Neuron (in vitro differentiated cells): Measurements from ENCODE around the gene GPR15LG.

Experiments used
- H2AFZ ChIP-seq: one replicate; pipeline ENCODE4 v1.6.1; 2013; ENCODE audit warnings: low read depth, mild to moderate bottlenecking, inconsistent platforms, low read length, moderate library complexity
- H3K27me3 ChIP-seq: one replicate; pipeline ENCODE4 v1.6.1; 2013; ENCODE audit warnings: low read length; ENCODE audit not compliant: insufficient read depth
- H3K36me3 ChIP-seq: one replicate; pipeline ENCODE4 v1.6.1; 2013; ENCODE audit warnings: low read length; ENCODE audit not compliant: insufficient read depth
- H3K4me1 ChIP-seq: one replicate; pipeline ENCODE4 v1.6.1; 2013; ENCODE audit warnings: low read length; ENCODE audit not compliant: insufficient read depth
- H3K4me3 ChIP-seq: 2 replicates; pipeline ENCODE4 v1.5.1; 2013; ENCODE audit warnings: mild to moderate bottlenecking, low read length, moderate library complexity
- H3K9me3 ChIP-seq: one replicate; pipeline ENCODE4 v1.6.1; 2013; ENCODE audit warnings: low read length

Gene GPR15LG

DNA sequence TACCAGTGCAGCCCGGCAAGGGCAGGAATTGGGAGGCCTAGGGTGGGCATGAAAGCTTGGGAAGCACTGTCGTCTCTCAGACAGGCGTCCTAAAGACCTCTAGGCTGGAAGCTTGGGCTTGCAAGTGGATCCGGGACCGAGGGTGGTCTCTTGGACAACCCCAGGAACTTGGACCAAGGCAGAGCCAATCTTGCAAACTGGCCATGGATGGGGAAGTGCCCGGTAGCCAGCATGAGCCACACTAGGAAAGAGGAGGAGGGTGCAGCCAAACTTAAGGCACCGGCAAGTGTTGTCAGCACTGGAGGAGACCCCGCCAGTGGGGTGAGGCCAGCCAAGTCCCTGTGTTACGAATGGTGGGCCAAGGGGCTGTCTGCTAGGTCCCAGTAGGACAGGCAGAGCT, 43.2 kb downstream of the GPR15LG start:
- Histone ChIP-seq H3K36me3 (no peaks in the 10 kb centered on the region), H3K27me3 (peaks cover 8% of the 10 kb centered on the region), H3K9me3 (no peaks in the 10 kb centered on the region)

DNA sequence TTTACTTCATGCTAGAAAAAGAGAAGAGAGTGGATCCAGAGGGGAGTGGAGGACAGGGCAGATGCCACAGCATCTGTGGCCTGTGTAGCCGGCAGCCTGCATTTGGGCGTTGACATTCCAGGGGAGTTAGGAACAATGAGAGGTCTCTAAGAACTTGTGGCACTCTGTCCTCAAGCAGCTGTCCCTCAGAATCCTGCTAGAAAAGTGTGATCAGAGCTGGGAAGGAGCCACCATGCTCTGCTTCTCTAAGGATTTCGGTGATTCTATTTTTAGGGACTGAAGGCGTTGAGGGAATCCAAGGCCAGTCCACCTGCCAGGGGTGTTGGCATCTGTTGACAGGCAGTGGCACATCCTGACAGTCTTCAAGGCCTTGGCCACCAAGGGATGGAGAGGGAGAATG, 44.1 kb downstream of the GPR15LG start:
- Histone ChIP-seq H3K9me3 (no peaks in the 10 kb centered on the region), H3K36me3 (no peaks in the 10 kb centered on the region), H3K27me3 (peaks cover 8% of the 10 kb centered on the region), H3K4me1 (no peaks in the 10 kb centered on the region), H2AFZ (no peak overlapping the region), H3K4me3 (no peak overlapping the region)

More for the DNA sequence above, 43.2 kb downstream of the GPR15LG start:
- Histone ChIP-seq H3K4me1 (no peaks in the 10 kb centered on the region), H2AFZ (no peak overlapping the region), H3K4me3 (no peak overlapping the region)

DNA sequence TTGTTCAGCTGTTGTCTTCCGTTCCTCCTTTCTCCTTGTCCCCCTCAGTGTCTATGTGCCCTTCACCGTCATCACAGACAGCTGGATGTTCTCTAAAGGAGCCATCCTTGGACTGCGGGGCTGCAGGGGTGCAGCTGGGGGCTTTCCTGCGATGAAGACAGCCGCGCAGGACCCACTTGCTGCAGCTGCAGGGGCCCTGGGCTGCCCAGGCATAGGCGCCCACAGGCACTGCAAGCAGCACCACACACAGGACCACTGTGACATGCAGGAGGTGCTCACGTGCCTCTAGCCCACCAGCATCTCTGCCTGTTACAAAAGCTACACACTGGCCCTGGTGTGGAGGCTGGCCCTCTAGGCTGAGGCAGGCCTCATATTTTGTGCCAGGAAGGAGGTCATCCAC, 48.3 kb downstream of the GPR15LG start:
- Histone ChIP-seq H3K4me1 (no peaks in the 10 kb centered on the region), H3K27me3 (peaks cover 10% of the 10 kb centered on the region), H3K36me3 (no peaks in the 10 kb centered on the region), H3K9me3 (no peaks in the 10 kb centered on the region), H3K4me3 (no peak overlapping the region), H2AFZ (no peak overlapping the region)

DNA sequence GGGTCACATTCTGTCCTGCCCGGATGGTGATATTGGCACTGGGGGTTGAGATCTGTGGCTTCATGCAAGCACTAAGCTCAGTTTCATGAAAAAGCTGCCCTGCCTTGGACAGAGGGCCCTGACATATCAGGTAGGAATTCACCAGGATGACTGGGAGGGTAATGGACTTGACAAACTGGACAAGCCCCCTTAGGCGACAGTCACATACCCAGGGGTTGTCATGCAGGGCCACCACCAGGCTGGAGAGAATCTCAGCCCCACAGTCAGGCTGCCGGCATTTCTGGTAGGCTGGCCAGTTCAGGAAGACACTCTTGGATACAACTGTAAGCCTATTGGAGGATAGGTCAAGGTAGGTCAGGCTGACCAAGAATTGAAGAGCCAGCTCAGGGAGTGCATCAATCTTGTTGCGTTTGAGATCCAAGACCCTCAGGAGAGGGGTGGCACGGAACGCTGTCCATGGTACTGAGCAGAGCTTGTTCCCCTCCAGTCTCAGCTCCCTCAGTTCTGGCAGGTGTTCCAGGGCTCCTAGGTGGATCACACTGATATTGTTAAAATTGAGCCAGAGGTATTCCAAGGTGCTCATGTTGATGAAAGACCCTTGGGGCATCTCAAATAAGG, 50.9 kb downstream of the GPR15LG start:
- Histone ChIP-seq H3K4me1 (no peaks in the 10 kb centered on the region), H3K9me3 (no peaks in the 10 kb centered on the region), H3K27me3 (peaks cover 3% of the 10 kb centered on the region), H3K4me3 (no peak overlapping the region), H2AFZ (no peak overlapping the region), H3K36me3 (no peaks in the 10 kb centered on the region)

DNA sequence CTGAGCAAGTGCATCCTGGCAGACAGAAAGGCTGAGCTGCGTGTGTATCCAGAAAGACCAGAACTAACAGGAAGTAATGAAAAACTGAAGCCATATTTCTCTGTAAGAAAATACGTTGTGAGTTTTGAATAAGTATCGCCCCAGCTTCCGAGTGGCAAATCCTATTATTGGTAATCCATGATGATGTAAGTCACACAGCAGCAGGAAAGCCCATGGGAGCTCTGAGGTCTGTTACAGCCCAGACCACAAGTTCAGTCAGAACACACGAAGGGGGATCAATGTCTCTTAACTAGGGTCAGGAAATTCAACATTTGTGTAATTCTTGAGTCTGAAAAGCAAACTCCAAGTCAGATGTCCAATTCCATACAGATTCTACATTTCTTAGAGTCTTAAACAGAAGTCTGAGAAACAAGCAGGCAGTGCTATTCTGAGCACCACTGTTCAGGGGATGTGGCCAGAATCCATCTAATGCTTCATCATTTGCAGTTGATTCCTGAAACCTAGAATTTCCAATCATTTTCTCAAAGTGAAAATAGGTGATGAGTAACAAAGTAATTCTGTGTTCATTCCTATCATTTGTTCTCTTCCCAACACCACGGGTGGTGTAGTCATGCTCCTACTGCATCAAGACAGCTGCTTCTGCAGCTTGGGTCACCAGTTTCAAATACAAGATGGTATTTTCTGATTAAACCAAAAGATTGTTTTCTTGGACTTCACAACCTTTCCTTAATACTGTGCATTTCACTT, 52.0 kb downstream of the GPR15LG start, which contains the start of gene LRIT2:
LRIT2 (minus strand) TSS at position 118 of the 747 bp plus-strand sequence; CDS start at position 94, 24 bp downstream.
- no peak within 1 kb of the TSS for H2AFZ ChIP-seq
- H3K9me3 ChIP-seq, result no peaks in the 10 kb centered on the region
- H3K36me3 ChIP-seq, result no peaks in the 10 kb centered on the region
- peaks cover 3% of the 10 kb centered on the region for H3K27me3 ChIP-seq
- no peaks in the 10 kb centered on the region for H3K4me1 ChIP-seq
- H3K4me3 ChIP-seq, result no peak within 1 kb of the TSS

DNA sequence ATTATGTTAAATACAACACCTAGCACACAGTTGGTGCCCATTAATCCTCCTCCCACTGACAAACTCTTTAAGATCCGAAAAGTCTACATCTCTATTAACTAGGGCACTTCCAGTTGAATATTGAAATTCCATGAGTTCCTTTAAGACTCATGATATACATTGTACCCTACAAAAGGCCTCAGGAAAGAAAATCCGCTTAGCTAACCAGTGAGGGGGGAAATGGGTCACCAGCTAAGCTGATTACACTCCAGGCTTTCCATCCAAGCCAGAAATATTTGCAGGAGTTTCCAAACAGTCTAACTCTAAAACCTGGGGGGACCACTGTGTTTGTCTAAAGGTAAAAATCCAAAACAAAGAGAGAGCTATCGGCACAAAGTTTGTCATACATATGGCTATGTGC, 53.0 kb downstream of the GPR15LG start:
- Histone ChIP-seq H3K4me1 (no peaks in the 10 kb centered on the region), H3K36me3 (no peaks in the 10 kb centered on the region), H2AFZ (no peak overlapping the region), H3K9me3 (no peaks in the 10 kb centered on the region), H3K4me3 (no peak overlapping the region), H3K27me3 (peaks cover 3% of the 10 kb centered on the region)

DNA sequence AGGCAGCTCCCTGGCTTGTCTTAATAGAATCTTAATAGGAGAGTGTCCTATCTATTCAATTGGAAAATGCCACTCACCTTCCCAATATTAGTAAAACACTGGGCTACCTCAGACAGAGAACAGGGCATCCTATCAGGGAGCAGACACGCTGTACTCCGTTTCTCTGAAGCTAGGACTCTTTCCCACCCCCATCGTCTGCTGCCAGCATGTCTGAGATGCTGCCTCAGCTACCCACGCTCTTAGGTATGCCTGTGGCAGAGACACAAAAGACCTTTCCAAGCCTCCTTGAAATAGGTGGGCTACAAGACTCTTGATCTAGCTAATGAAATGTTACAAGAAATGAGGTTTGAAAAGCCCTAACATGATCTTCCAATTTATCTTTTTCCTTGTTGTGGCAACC, 54.2 kb downstream of the GPR15LG start:
- H3K4me1 ChIP-seq, result no peaks in the 10 kb centered on the region
- H3K27me3 ChIP-seq, result peaks cover 3% of the 10 kb centered on the region
- no peak overlapping the region for H2AFZ ChIP-seq
- no peaks in the 10 kb centered on the region for H3K36me3 ChIP-seq
- no peak overlapping the region for H3K4me3 ChIP-seq
- no peaks in the 10 kb centered on the region for H3K9me3 ChIP-seq

DNA sequence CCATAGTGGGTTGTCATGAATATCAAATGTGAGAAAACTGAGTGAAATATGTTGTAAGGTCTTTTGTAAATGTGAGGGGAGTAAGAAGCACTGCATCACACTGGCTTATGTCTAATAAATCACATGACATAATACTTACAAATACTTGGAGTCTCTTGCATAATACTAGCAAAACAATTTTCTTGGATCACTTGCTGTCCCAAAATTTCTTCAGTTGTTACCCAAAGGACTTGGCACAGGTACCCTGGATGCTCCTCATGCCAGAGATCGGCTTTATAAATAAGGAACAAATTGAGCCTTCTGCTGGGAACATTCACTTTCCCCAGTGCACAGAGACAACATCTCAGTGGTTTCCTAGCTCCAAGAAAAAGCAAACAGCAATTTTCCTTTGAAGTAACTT, 56.8 kb downstream of the GPR15LG start:
- no peaks in the 10 kb centered on the region for H3K36me3 ChIP-seq
- H3K27me3 ChIP-seq, result peaks cover 3% of the 10 kb centered on the region
- H3K4me1 ChIP-seq, result no peaks in the 10 kb centered on the region
- H3K9me3 ChIP-seq, result no peaks in the 10 kb centered on the region
- H3K4me3 ChIP-seq, result no peak overlapping the region
- no peak overlapping the region for H2AFZ ChIP-seq

DNA sequence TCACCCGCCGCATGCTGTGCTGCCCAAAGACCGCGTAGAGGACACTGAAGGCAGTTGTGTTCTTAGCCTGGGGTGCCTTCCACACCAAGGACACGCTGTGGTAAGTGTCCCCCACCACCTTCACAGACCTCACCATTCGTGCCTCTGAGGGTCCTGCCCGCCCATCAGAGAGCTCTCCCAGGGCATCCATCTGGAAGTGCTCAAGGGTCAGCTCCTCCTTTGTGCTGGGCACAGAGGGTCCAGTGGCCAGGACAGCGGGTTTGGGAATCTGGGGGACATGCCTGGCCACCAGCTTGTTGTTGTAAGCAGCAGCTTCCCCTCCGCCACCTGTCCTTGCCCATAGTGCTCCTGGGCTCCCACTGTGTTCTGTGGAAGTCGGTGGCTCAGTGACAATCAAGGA, 58.8 kb downstream of the GPR15LG start:
- H3K9me3 ChIP-seq, result peaks cover under 1% of the 10 kb centered on the region
- no peak overlapping the region for H2AFZ ChIP-seq
- H3K4me1 ChIP-seq, result no peaks in the 10 kb centered on the region
- no peaks in the 10 kb centered on the region for H3K36me3 ChIP-seq
- H3K27me3 ChIP-seq, result no peaks in the 10 kb centered on the region
- H3K4me3 ChIP-seq, result no peak overlapping the region

DNA sequence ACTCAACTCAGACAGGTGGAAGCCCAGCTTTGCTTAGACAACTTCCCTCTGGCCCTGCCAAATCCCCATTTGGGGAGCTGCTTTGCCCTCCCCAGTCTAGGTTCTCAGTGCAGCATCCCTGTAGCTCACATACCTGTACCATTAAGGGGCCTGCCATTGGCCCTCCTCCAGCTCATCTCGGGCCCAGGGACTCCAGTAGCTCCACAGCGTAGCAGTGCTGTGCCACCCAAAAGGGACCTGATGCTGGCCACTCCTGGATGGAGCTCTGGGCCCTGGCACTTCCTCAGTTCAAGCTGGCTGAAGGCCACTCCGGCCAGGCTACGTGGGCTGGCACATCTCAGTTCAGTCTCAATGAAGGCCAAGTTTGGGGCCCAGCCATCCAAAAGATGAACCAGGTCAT, 60.3 kb downstream of the GPR15LG start:
- Histone ChIP-seq H2AFZ (no peak overlapping the region), H3K4me1 (no peaks in the 10 kb centered on the region), H3K27me3 (no peaks in the 10 kb centered on the region), H3K4me3 (no peak overlapping the region), H3K9me3 (peaks cover 4% of the 10 kb centered on the region), H3K36me3 (no peaks in the 10 kb centered on the region)

DNA sequence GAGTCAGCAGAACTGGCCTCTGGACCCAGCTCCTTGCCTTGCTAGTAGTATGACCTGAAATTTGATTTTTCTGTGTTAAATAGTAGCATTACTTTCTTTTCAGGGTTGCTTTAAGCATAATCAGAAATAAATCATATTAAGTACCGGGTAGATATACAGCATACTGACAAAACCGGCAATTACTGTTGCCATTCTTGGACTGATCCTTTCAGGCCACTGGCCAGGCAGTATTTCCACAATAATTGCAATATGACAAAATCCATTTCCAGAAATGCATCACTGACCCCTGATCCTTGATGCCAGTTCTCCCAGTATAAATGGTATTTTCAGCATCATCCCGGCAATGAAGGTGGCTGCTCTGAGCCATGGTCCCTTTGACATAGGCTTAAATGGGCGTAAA, 60.9 kb downstream of the GPR15LG start:
- H2AFZ ChIP-seq, result no peak overlapping the region
- H3K4me3 ChIP-seq, result no peak overlapping the region

More for the DNA sequence above, 60.9 kb downstream of the GPR15LG start:
- H3K9me3 ChIP-seq, result peaks cover 4% of the 10 kb centered on the region
- no peaks in the 10 kb centered on the region for H3K36me3 ChIP-seq
- no peaks in the 10 kb centered on the region for H3K4me1 ChIP-seq
- H3K27me3 ChIP-seq, result no peaks in the 10 kb centered on the region
